Tibial artery (tissue), 4 donors: ENCODE results near the gene KSR1.

Experiments used
- DNase-seq, 2 donors: peaks; one replicate each; pipeline ENCODE4 v3.0.0-alpha.2; 2019
- H3K27ac ChIP-seq, 2 donors: fragments of 200-600 bp; sonication (generic) in 1 of 2; 1 replicate in 1 of 2; 2 replicates in 1 of 2; pipeline ENCODE4 v1.5.1; 2018 to 2019; ENCODE audit warnings: mild to moderate bottlenecking in 1 of 2
- H3K27me3 ChIP-seq, 2 donors: fragments of 200-600 bp; sonication (generic) in 1 of 2; one replicate each; pipeline versions ENCODE4 v1.5.1 to v1.6.0; 2016 to 2019
- H3K36me3 ChIP-seq, 3 donors: fragments of 200-600 bp; sonication (generic) in 2 of 3; one replicate each; pipeline ENCODE4 v1.5.1; 2016 to 2019; ENCODE audit warnings: mild to moderate bottlenecking in 2 of 3
- H3K4me1 ChIP-seq, 4 donors: fragments of 200-600 bp; sonication (generic) in 2 of 4; 1 replicate in 3 of 4; 2 replicates in 1 of 4; pipeline ENCODE4 v1.5.1; 2016 to 2019
- H3K4me3 ChIP-seq, 2 donors: fragments of 200-600 bp; sonication (generic) in 1 of 2; 1 replicate in 1 of 2; 2 replicates in 1 of 2; pipeline ENCODE4 v1.5.1; 2018 to 2019; ENCODE audit warnings: mild to moderate bottlenecking in 2 of 2
- H3K9me3 ChIP-seq, 3 donors: fragments of 200-600 bp; sonication (generic) in 1 of 3; one replicate each; pipeline ENCODE4 v1.5.1; 2016 to 2019
- CTCF ChIP-seq, 2 experiments: fragments of 200-600 bp in 1 of 2; fragments of 450-650 bp in 1 of 2; IDR thresholded peaks; one replicate each; pipeline ENCODE4 v1.5.1; 2017 to 2019; ENCODE audit warnings: antibody characterized with exemption in 2 of 2, mild to moderate bottlenecking in 1 of 2, moderate library complexity in 1 of 2
- intact Hi-C: fragments of 100-400 bp; cut with DNase I; formaldehyde crosslinking; loops from one replicate; pipeline ENCODE4 v1.15.0; 2023; ENCODE audit warnings: low total_unique reads

Gene KSR1

GRCh38 chr17:27615121-27615520 is 158.9 kb downstream of the KSR1 start:
- Histone ChIP-seq H3K4me1 (no peaks in the 10 kb centered on the region), H3K27ac (no peak overlapping the region), H3K36me3 (peaks cover 32 to 92% (median 62%) of the 10 kb centered on the region in 3 donors), H3K9me3 (no peaks in the 10 kb centered on the region), H3K27me3 (no peaks in the 10 kb centered on the region), H3K4me3 (no peak overlapping the region)
- no peak for DNase-seq
- no peak for TF ChIP-seq CTCF (IDR thresholded peaks at IDR 0.05)
- intact Hi-C loops = no loop called here

DNA sequence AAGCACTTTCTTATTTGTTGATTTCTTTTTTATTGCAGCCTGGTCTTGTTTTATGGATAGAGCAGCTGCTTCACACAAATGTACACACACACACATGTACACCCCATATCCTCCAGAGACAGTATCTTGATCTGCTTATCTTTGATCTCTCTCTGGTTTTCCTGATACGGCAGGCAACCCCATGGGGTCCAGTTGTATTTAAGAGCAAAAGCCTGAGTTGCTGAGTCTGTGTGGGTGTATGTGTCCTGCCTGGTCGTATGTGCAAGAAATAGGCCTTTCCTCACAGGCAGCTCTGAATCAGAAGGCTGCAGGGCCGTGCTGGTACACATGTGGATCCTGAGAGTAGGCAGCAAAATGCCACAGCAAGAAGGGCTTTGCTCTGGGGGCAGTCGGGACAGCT is 160.2 kb downstream of the KSR1 start:
- H3K36me3 ChIP-seq = peaks cover 32 to 92% (median 71%) of the 10 kb centered on the region in 3 donors
- no peak for DNase-seq
- H3K4me1 ChIP-seq = no peaks in the 10 kb centered on the region

GRCh38 chr17:27618417-27618816 is 162.2 kb downstream of the KSR1 start:
- Histone ChIP-seq H3K36me3 (peaks cover 31 to 92% (median 81%) of the 10 kb centered on the region in 3 donors), H3K27me3 (no peaks in the 10 kb centered on the region), H3K9me3 (no peaks in the 10 kb centered on the region), H3K27ac (no peak overlapping the region), H3K4me3 (no peak overlapping the region), H3K4me1 (no peaks in the 10 kb centered on the region)
- intact Hi-C loops = no loop called here
- DNase-seq = no peak
- TF ChIP-seq CTCF (IDR thresholded peaks at IDR 0.05) = no peak

More for the DNA sequence above, 160.2 kb downstream of the KSR1 start:
- Histone ChIP-seq H3K27ac (no peak overlapping the region), H3K4me3 (no peak overlapping the region), H3K27me3 (no peaks in the 10 kb centered on the region), H3K9me3 (no peaks in the 10 kb centered on the region)
- intact Hi-C loops = no loop called here
- no peak for TF ChIP-seq CTCF (IDR thresholded peaks at IDR 0.05)

DNA sequence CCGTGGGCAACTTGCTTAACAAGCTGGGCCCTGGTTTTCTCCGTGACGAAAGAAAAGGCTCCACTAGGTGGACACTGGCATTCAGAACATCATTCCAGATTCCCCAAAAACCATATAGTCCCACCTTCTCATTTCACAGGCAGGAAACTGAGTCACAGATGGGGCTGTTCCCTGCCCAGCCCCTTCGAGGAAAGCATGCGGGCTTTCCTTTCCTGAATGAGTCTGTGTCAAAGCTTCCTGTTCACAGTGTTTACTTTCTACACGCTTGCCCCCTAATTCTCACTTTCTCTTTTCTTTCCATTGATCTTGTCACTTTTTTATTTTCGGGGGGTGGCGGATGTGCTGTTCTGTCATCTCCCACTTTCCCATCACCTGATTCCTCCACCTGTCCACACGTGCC is 164.5 kb downstream of the KSR1 start:
- no peaks in the 10 kb centered on the region for H3K4me1 ChIP-seq
- DNase-seq = no peak
- H3K36me3 ChIP-seq = peaks cover 28 to 94% (median 84%) of the 10 kb centered on the region in 3 donors
- TF ChIP-seq CTCF (IDR thresholded peaks at IDR 0.05) = no peak
- intact Hi-C loops = no loop called here
- no peak overlapping the region for H3K4me3 ChIP-seq
- H3K27ac ChIP-seq = no peak overlapping the region
- H3K27me3 ChIP-seq = no peaks in the 10 kb centered on the region
- no peaks in the 10 kb centered on the region for H3K9me3 ChIP-seq

DNA sequence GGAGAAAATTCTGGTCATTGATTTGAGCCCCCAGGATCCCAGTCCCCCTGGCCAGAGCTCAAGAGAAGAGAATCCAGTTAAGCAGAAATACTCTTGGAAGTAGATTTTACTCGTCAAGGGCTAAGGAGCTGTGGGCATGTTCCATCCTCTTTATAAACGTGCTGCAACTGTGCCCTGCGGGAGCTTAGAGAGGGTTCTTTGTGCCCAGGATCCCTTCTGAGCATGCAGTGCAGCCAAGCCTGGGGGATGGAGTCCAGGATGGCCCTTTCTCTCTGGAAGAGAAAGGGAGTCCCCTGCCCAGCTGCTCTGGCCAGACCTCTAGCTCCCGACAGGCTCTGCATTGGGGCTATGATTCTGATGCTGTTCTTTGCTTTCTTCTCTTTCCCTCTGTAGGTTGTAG is 165.3 kb downstream of the KSR1 start:
- H3K4me3 ChIP-seq = no peak overlapping the region
- TF ChIP-seq CTCF (IDR thresholded peaks at IDR 0.05) = no peak
- H3K27me3 ChIP-seq = no peaks in the 10 kb centered on the region
- no peaks in the 10 kb centered on the region for H3K4me1 ChIP-seq
- no peaks in the 10 kb centered on the region for H3K9me3 ChIP-seq
- intact Hi-C loops = no loop called here
- H3K36me3 ChIP-seq = peaks cover 26 to 92% (median 81%) of the 10 kb centered on the region in 3 donors
- no peak overlapping the region for H3K27ac ChIP-seq
- no peak for DNase-seq

DNA sequence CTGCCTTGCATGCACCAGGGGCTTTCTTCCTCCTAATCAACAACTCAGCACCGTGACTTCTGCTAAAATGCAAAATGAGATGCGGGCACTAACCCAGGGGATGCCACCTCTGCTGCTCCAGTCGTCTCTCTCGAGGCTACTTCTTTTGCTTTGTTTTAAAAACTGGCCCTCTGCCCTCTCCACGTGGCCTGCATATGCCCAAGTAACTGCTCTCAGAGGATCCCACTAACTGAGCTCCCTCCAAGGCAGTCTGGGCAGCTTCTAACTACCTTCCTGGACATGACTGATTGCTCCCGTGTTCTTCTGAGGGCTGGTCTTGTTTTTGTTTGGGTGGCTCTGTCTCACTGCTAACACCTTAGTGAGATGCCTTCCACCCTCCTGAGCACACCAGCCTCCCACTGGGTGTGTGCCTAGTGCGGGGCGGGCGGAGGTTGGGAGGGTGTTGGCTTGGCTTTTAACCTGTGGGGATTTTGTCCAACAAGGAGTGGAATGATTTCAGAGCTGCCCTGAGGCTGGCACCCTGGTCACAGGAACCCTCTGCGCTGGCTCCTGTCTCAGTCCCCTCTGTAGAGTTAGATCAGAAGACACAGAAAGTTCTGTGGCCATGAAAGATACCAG is 165.8 kb downstream of the KSR1 start:
- intact Hi-C loops = no loop called here
- TF ChIP-seq CTCF (IDR thresholded peaks at IDR 0.05) = no peak
- Histone ChIP-seq H3K4me3 (no peak overlapping the region), H3K27ac (no peak overlapping the region), H3K36me3 (peaks cover 25 to 92% (median 76%) of the 10 kb centered on the region in 3 donors), H3K9me3 (no peaks in the 10 kb centered on the region), H3K27me3 (no peaks in the 10 kb centered on the region), H3K4me1 (no peaks in the 10 kb centered on the region)
- DNase-seq = no peak
